ENCODE measurements around the gene LIN54. TPM values are rescaled to one million over a fixed set of nuclear protein-coding genes. Genes with fewer than 3 reads are reported as not detected.
"Not testable (repeated sequence)": the region's sequence is repeated elsewhere in the genome, so short reads cannot be mapped to it uniquely, and the experiment has no call there.

LIN54 gene
- total and polyA plus RNA-seq, 4 donors = 2.0 to 17.1 (median 5.2) TPM

GRCh38 chr4:82988323-82988832 lies 22.2 kb downstream of the LIN54 start:
- WGBS = 92% methylated on average over 2 of the region's 2 CpGs
- no peak for DNase-seq (ENCODE audit: low spot score)

GRCh38 chr4:82987519-82987918 lies 23.1 kb downstream of the LIN54 start:
- not testable (repeated sequence) for H3K4me1 ChIP-seq (ENCODE audit: control insufficient read depth in 4 of 4, insufficient read depth in 4 of 4, low read length in 3 of 4); H3K27ac ChIP-seq (ENCODE audit: low read depth in 1 of 2, low read length in 2 of 2); H3K9me3 ChIP-seq (ENCODE audit: control insufficient read depth in 4 of 4, low read length in 3 of 4); H3K4me3 ChIP-seq (ENCODE audit: low read depth in 1 of 3, low read length in 3 of 3); H3K36me3 ChIP-seq (ENCODE audit: control insufficient read depth in 4 of 4, insufficient read depth in 3 of 4, low read depth in 1 of 4, low read length in 3 of 4); H3K27me3 ChIP-seq (ENCODE audit: control insufficient read depth in 4 of 4, insufficient read depth in 4 of 4, low read length in 3 of 4); H3K9ac ChIP-seq (ENCODE audit: low read depth in 1 of 2, low read length in 2 of 2); DNase-seq (ENCODE audit: low spot score)

More at GRCh38 chr4:82988323-82988832, 22.2 kb downstream of the LIN54 start:
- Histone ChIP-seq H3K27me3 (ENCODE audit: control insufficient read depth in 4 of 4, insufficient read depth in 4 of 4, low read length in 3 of 4) (no peaks in the 10 kb centered on the region), H3K4me3 (ENCODE audit: low read depth in 1 of 3, low read length in 3 of 3) (no peak overlapping the region), H3K9me3 (ENCODE audit: control insufficient read depth in 4 of 4, low read length in 3 of 4) (no peaks in the 10 kb centered on the region), H3K4me1 (ENCODE audit: control insufficient read depth in 4 of 4, insufficient read depth in 4 of 4, low read length in 3 of 4) (peaks cover 0 to 9% (median 4%) of the 10 kb centered on the region in 4 donors), H3K36me3 (ENCODE audit: control insufficient read depth in 4 of 4, insufficient read depth in 3 of 4, low read depth in 1 of 4, low read length in 3 of 4) (peaks cover 0 to 2% (median 0%) of the 10 kb centered on the region in 4 donors), H3K27ac (ENCODE audit: low read depth in 1 of 2, low read length in 2 of 2) (no peak overlapping the region), H3K9ac (ENCODE audit: low read depth in 1 of 2, low read length in 2 of 2) (no peak overlapping the region)
- TF ChIP-seq RAD21 (IDR thresholded peaks at IDR 0.05) (no peak), FOXA2 (IDR thresholded peaks at IDR 0.05) (no peak)

GRCh38 chr4:82984459-82984858 lies 26.2 kb downstream of the LIN54 start:
- H3K27ac ChIP-seq (ENCODE audit: low read depth in 1 of 2, low read length in 2 of 2) = no peak overlapping the region
- no peaks in the 10 kb centered on the region for H3K9me3 ChIP-seq (ENCODE audit: control insufficient read depth in 4 of 4, low read length in 3 of 4)
- 97% methylated on average over 4 of the region's 4 CpGs for WGBS
- no peak for TF ChIP-seq REST (IDR thresholded peaks at IDR 0.05)
- no peak for TF ChIP-seq ZBTB33 (IDR thresholded peaks at IDR 0.05)
- TF ChIP-seq ATF3 (IDR thresholded peaks at IDR 0.05) = no peak
- TF ChIP-seq RXRA (IDR thresholded peaks at IDR 0.05) = no peak
- TF ChIP-seq GABPA (IDR thresholded peaks at IDR 0.05 in 1 of 2, conservative IDR thresholded peaks at IDR 0.05 in 1 of 2) = no peak
- no peak for TF ChIP-seq FOXA1 (IDR thresholded peaks at IDR 0.05)
- peaks cover 0 to 3% (median 1%) of the 10 kb centered on the region in 4 donors for H3K36me3 ChIP-seq (ENCODE audit: control insufficient read depth in 4 of 4, insufficient read depth in 3 of 4, low read depth in 1 of 4, low read length in 3 of 4)
- H3K27me3 ChIP-seq (ENCODE audit: control insufficient read depth in 4 of 4, insufficient read depth in 4 of 4, low read length in 3 of 4) = no peaks in the 10 kb centered on the region
- H3K4me1 ChIP-seq (ENCODE audit: control insufficient read depth in 4 of 4, insufficient read depth in 4 of 4, low read length in 3 of 4) = peaks cover 0 to 5% (median 2%) of the 10 kb centered on the region in 4 donors
- H3K9ac ChIP-seq (ENCODE audit: low read depth in 1 of 2, low read length in 2 of 2) = no peak overlapping the region
- H3K4me3 ChIP-seq (ENCODE audit: low read depth in 1 of 3, low read length in 3 of 3) = no peak overlapping the region
- DNase-seq (ENCODE audit: low spot score) = no peak
